B cell (primary cell): Measurements from ENCODE around the gene DPRX. TPM values are rescaled to one million over a fixed set of nuclear protein-coding genes. Genes with fewer than 3 reads are reported as not detected.

Experiments
- ATAC-seq: fragments of 200-7000 bp; cut with Tn5 transposase; one replicate; pipeline ENCODE4 v1.10.0; 2021; ENCODE audit warnings: low read depth, mild to moderate bottlenecking, moderate number of reproducible peaks, moderate library complexity
- CTCF ChIA-PET: fragments of 350-600 bp; sonication (Branson Sonifier 250); formaldehyde crosslinking; loops from one replicate; lab custom pipeline; 2021; ENCODE audit warnings: antibody characterized with exemption, inconsistent platforms; lab: Charles Lee
- POLR2A ChIA-PET: fragments of 350-600 bp; sonication (Branson Sonifier 250); formaldehyde crosslinking; loops from one replicate; lab custom pipeline; 2021; ENCODE audit warnings: antibody characterized with exemption; lab: Charles Lee
- DNase-seq: peaks from one replicate; pipeline ENCODE4 v3.0.0; 2013
- H2AFZ ChIP-seq: 2 replicates; pipeline ENCODE4 v1.6.1; 2012; ENCODE audit warnings: mild to moderate bottlenecking, low read depth, low read length; ENCODE audit not compliant: insufficient read depth, poor library complexity, severe bottlenecking
- H3K27ac ChIP-seq, 2 donors: 1 replicate in 1 of 2; 2 replicates in 1 of 2; pipeline ENCODE4 v1.5.1; 2012 to 2013; ENCODE audit warnings: low read length in 2 of 2, mild to moderate bottlenecking in 2 of 2, moderate library complexity in 1 of 2
- H3K27me3 ChIP-seq, 4 experiments: fragments of 200-600 bp in 1 of 4; sonication (generic) in 1 of 4; replicated peaks in 1 of 4; 1 replicate in 2 of 4; 2 replicates in 2 of 4; pipeline versions ENCODE4 v1.6.1 to v1.7.0; 2013 to 2016; ENCODE audit warnings: low read length in 3 of 4, mild to moderate bottlenecking in 2 of 4, mixed read lengths in 1 of 4, moderate library complexity in 1 of 4; ENCODE audit not compliant: insufficient read depth in 4 of 4, control insufficient read depth in 3 of 4; ENCODE audit errors: control extremely low read depth in 1 of 4
- H3K36me3 ChIP-seq, 2 experiments: replicated peaks in 1 of 2; 1 replicate in 1 of 2; 2 replicates in 1 of 2; pipeline versions ENCODE4 v1.6.1 to v1.7.1; 2013; ENCODE audit warnings: low read length in 1 of 2; ENCODE audit not compliant: insufficient read depth in 2 of 2, control insufficient read depth in 1 of 2; ENCODE audit errors: control extremely low read depth in 1 of 2, extremely low read depth in 1 of 2
- H3K4me1 ChIP-seq, 2 donors: fragments of 200-600 bp in 1 of 2; sonication (generic) in 1 of 2; 1 replicate in 1 of 2; 2 replicates in 1 of 2; pipeline versions ENCODE4 v1.5.1 to v1.6.1; 2013 to 2017; ENCODE audit warnings: low read length in 2 of 2; ENCODE audit not compliant: control insufficient read depth in 2 of 2, insufficient read depth in 2 of 2
- H3K4me2 ChIP-seq: replicated peaks from 2 replicates; pipeline ENCODE3; 2012; ENCODE audit warnings: mild to moderate bottlenecking, low read depth, low read length; ENCODE audit not compliant: poor library complexity, severe bottlenecking
- H3K4me3 ChIP-seq, 5 experiments: fragments of 200-600 bp in 1 of 5; sonication (generic) in 1 of 5; 1 replicate in 3 of 5; 2 replicates in 2 of 5; pipeline versions ENCODE4 v1.5.1 to v1.7.0; 2011 to 2016; ENCODE audit warnings: low read length in 4 of 5, mild to moderate bottlenecking in 4 of 5, low read depth in 2 of 5, control low read depth in 1 of 5, moderate library complexity in 1 of 5; ENCODE audit not compliant: insufficient read depth in 1 of 5; ENCODE audit errors: control extremely low read depth in 1 of 5, extremely low read depth in 1 of 5
- H3K79me2 ChIP-seq: fragments of 200-600 bp; sonication (generic); one replicate; pipeline ENCODE4 v1.6.0; 2016; ENCODE audit warnings: low read length; ENCODE audit not compliant: control insufficient read depth, insufficient read depth
- H3K9ac ChIP-seq: fragments of 200-600 bp; sonication (generic); 2 replicates; pipeline ENCODE4 v1.6.1; 2017; ENCODE audit warnings: mild to moderate bottlenecking, low read length, moderate library complexity
- H3K9me3 ChIP-seq, 3 donors: one replicate each; pipeline versions ENCODE4 v1.6.1 to v1.7.1; 2013; ENCODE audit warnings: low read length in 2 of 3; ENCODE audit not compliant: control insufficient read depth in 2 of 3, insufficient read depth in 1 of 3; ENCODE audit errors: control extremely low read depth in 1 of 3
- H4K20me1 ChIP-seq: 2 replicates; pipeline ENCODE4 v1.6.0; 2012; ENCODE audit warnings: mild to moderate bottlenecking, low read length; ENCODE audit not compliant: insufficient read depth, control insufficient read depth, poor library complexity, severe bottlenecking
- H3K27ac Mint-ChIP-seq: one replicate; pipeline ENCODE4 v1.8.0; 2021; ENCODE audit warnings: mixed read lengths
- H3K27me3 Mint-ChIP-seq: one replicate; pipeline ENCODE4 v1.8.0; 2021; ENCODE audit warnings: mixed read lengths
- H3K4me1 Mint-ChIP-seq: one replicate; pipeline ENCODE4 v1.8.0; 2021; ENCODE audit warnings: mixed read lengths
- H3K4me3 Mint-ChIP-seq: one replicate; pipeline ENCODE4 v1.8.0; 2021; ENCODE audit warnings: mixed read lengths
- H3K9me3 Mint-ChIP-seq: one replicate; pipeline ENCODE4 v1.8.0; 2022; ENCODE audit warnings: mixed read lengths; ENCODE audit not compliant: insufficient read depth
- EZH2 ChIP-seq: IDR thresholded peaks from 2 replicates; pipeline ENCODE4 v1.6.1; 2012; ENCODE audit warnings: borderline replicate concordance, low read depth, mild to moderate bottlenecking, moderate library complexity, low read length; ENCODE audit not compliant: insufficient read depth, poor library complexity, severe bottlenecking
- WGBS: methylation state at CpG from one replicate; pipeline ENCODE4 v1.1.5; 2013; ENCODE audit warnings: missing lambda C conversion rate; ENCODE audit not compliant: insufficient coverage; 5-methylcytosine and 5-hydroxymethylcytosine counted together
- intact Hi-C: fragments of 100-400 bp; cut with micrococcal nuclease; formaldehyde crosslinking; loops from one replicate; pipeline ENCODE4 v1.10.0; 2022
- polyA plus RNA-seq: library from polyadenylated mRNA; depleted of rRNA; stranded (reverse); fragments of >200 nt; gene quantifications from 2 replicates; pipeline ENCODE4 v1.2.3, GENCODE V29; 2012
- total RNA-seq, 2 donors: library from RNA; stranded (reverse); fragments of 120-200 nt in 1 of 2; gene quantifications; 1 replicate in 1 of 2; 2 replicates in 1 of 2; pipeline versions ENCODE4 v1.2.3 to v1.2.4, GENCODE V29; 2013 to 2022
- TF ChIP-seq, protein P1 (sequence below): fragments of 200-600 bp; IDR thresholded peaks from one replicate; pipeline ENCODE4 v1.8.0; 2022; ENCODE audit warnings: antibody characterized with exemption, mild to moderate bottlenecking

Gene DPRX
- total and polyA plus RNA-seq, 2 donors (not counting 1 experiment from before 2014, with no cell fraction given): not detected

DNA sequence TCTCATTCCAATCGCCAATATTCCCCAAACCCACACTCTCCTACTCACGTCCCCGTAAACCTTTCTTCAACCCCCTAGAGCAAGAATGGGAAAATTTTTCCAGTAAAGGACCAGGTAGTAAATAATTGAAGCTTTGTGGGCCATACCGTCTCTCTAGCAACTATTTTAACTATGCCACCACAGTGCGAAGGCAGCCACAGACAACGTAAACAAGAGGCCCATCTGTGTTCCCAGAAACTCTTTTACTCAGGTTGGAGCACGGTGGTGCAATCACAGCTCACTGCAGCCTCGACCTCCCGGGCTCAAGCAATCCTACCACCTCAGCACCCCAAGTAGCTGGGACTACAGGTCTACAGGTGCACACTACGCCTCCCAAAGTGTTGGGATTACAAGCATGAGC, 3.0 kb downstream of the DPRX start:
- H3K9me3 ChIP-seq: peaks cover 0 to 40% (median 0%) of the 10 kb centered on the region in 3 donors
- no peaks in the 10 kb centered on the region for H3K79me2 ChIP-seq
- 67% methylated on average over 4 of the region's 10 CpGs for WGBS
- H2AFZ ChIP-seq: no peak overlapping the region
- ChIA-PET POLR2A (no interaction called here), CTCF (no interaction called here)
- no peak for ATAC-seq
- Mint-ChIP-seq H3K4me1 (no peaks in the 10 kb centered on the region), H3K27me3 (no peaks in the 10 kb centered on the region), H3K9me3 (peaks cover 5% of the 10 kb centered on the region), H3K4me3 (no peak overlapping the region), H3K27ac (no peak overlapping the region)
- H3K4me2 ChIP-seq: no peak overlapping the region
- no peaks in the 10 kb centered on the region for H3K36me3 ChIP-seq
- H3K27ac ChIP-seq: no peak overlapping the region
- no peak for DNase-seq
- no peak overlapping the region for H3K9ac ChIP-seq
- H3K4me1 ChIP-seq: no peaks in the 10 kb centered on the region
- H3K4me3 ChIP-seq: no peak overlapping the region
- H3K27me3 ChIP-seq: no peaks in the 10 kb centered on the region
- TF ChIP-seq EZH2: no peak
- TF ChIP-seq, protein P1, sequence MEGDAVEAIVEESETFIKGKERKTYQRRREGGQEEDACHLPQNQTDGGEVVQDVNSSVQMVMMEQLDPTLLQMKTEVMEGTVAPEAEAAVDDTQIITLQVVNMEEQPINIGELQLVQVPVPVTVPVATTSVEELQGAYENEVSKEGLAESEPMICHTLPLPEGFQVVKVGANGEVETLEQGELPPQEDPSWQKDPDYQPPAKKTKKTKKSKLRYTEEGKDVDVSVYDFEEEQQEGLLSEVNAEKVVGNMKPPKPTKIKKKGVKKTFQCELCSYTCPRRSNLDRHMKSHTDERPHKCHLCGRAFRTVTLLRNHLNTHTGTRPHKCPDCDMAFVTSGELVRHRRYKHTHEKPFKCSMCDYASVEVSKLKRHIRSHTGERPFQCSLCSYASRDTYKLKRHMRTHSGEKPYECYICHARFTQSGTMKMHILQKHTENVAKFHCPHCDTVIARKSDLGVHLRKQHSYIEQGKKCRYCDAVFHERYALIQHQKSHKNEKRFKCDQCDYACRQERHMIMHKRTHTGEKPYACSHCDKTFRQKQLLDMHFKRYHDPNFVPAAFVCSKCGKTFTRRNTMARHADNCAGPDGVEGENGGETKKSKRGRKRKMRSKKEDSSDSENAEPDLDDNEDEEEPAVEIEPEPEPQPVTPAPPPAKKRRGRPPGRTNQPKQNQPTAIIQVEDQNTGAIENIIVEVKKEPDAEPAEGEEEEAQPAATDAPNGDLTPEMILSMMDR: no peak
- H4K20me1 ChIP-seq: no peaks in the 10 kb centered on the region
- intact Hi-C loops: no loop called here

DNA sequence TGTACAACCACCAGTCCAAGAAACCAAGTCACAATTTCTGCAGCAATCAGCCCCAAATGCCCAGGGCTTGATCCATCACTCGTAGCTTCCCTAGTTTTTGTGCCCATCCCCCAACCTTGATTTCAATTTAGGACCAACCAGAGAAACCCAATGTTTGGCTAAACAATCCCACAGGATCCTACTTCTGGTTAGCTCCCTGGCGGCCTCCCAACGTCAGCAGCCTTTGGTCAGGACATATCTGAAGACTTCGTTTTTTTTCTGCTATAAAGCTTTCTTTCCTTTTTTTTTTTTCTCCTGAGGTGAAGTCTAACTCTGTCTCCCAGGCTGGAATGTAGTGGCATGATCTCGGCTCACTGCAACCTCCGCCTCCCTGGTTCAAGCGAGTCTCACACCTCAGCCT, 7.7 kb downstream of the DPRX start:
- H3K4me3 Mint-ChIP-seq: no peak overlapping the region
- ChIA-PET POLR2A (no interaction called here), CTCF (no interaction called here)
- peaks cover 0 to 23% (median 0%) of the 10 kb centered on the region in 3 donors for H3K9me3 ChIP-seq
- intact Hi-C loops: no loop called here
- ATAC-seq (no peak), DNase-seq (no peak)
- H4K20me1 ChIP-seq: no peaks in the 10 kb centered on the region
- H3K9me3 Mint-ChIP-seq: peaks cover 2% of the 10 kb centered on the region
- H3K4me1 ChIP-seq: no peaks in the 10 kb centered on the region
- TF ChIP-seq, protein P1: no peak
- H3K4me3 ChIP-seq: no peak overlapping the region
- no peaks in the 10 kb centered on the region for H3K36me3 ChIP-seq
- no peak overlapping the region for H3K9ac ChIP-seq
- no peak overlapping the region for H3K4me2 ChIP-seq
- no peak overlapping the region for H3K27ac Mint-ChIP-seq
- no peaks in the 10 kb centered on the region for H3K79me2 ChIP-seq
- no peaks in the 10 kb centered on the region for H3K27me3 Mint-ChIP-seq
- 89% methylated on average over 5 of the region's 7 CpGs for WGBS
- no peak overlapping the region for H2AFZ ChIP-seq
- H3K27me3 ChIP-seq: no peaks in the 10 kb centered on the region
- no peak overlapping the region for H3K27ac ChIP-seq
- no peaks in the 10 kb centered on the region for H3K4me1 Mint-ChIP-seq
